Central memory CD8-positive, alpha-beta T cell (primary cell): ENCODE results near the gene ZNF423.

ENCODE experiments used
- ATAC-seq: fragments of 150-1000 bp; cut with Tn5 transposase; replicated peaks from 2 replicates; pipeline ENCODE4 v1.10.0; 2022; ENCODE audit warnings: mild to moderate bottlenecking, moderate FRiP score, moderate number of reproducible peaks; ENCODE audit not compliant: poor library complexity, severe bottlenecking; ENCODE audit errors: extremely low read depth
- DNase-seq, 2 donors: peaks; one replicate each; pipeline ENCODE4 v3.0.0; 2021; ENCODE audit warnings: low spot score in 2 of 2
- H3K27ac Mint-ChIP-seq: one replicate; pipeline ENCODE4 v1.8.0; 2022; ENCODE audit warnings: low read depth, mild to moderate bottlenecking, moderate library complexity, mixed read lengths
- H3K27me3 Mint-ChIP-seq: one replicate; pipeline ENCODE4 v1.8.0; 2022; ENCODE audit warnings: mixed read lengths
- H3K36me3 Mint-ChIP-seq: one replicate; pipeline ENCODE4 v1.8.0; 2022; ENCODE audit warnings: mild to moderate bottlenecking, moderate library complexity, mixed read lengths; ENCODE audit not compliant: insufficient read depth
- H3K4me1 Mint-ChIP-seq: one replicate; pipeline ENCODE4 v1.8.0; 2022; ENCODE audit warnings: mixed read lengths
- H3K4me3 Mint-ChIP-seq: one replicate; pipeline ENCODE4 v1.8.0; 2022; ENCODE audit warnings: mild to moderate bottlenecking, moderate library complexity, mixed read lengths
- H3K9me3 Mint-ChIP-seq: one replicate; pipeline ENCODE4 v1.8.0; 2022; ENCODE audit warnings: mixed read lengths

Gene ZNF423

GRCh38 chr16:49458243-49458642, 397.7 kb downstream of the ZNF423 start:
- DNase-seq (no peak), ATAC-seq (no peak)
- peaks cover 16% of the 10 kb centered on the region for H3K4me1 Mint-ChIP-seq
- no peaks in the 10 kb centered on the region for H3K9me3 Mint-ChIP-seq
- H3K27ac Mint-ChIP-seq: no peak overlapping the region
- H3K27me3 Mint-ChIP-seq: peaks cover 16% of the 10 kb centered on the region
- no peak overlapping the region for H3K4me3 Mint-ChIP-seq
- H3K36me3 Mint-ChIP-seq: peaks cover 2% of the 10 kb centered on the region

- ATAC-seq (no peak), DNase-seq (no peak)
- peaks cover 26% of the 10 kb centered on the region for H3K27me3 Mint-ChIP-seq
- no peak overlapping the region for H3K4me3 Mint-ChIP-seq
- H3K27ac Mint-ChIP-seq: no peak overlapping the region
- no peaks in the 10 kb centered on the region for H3K9me3 Mint-ChIP-seq
- peaks cover 2% of the 10 kb centered on the region for H3K36me3 Mint-ChIP-seq
- H3K4me1 Mint-ChIP-seq: peaks cover 7% of the 10 kb centered on the region
These were observed 398.7 kb downstream of the ZNF423 start for GRCh38 chr16:49457196-49457595.

- DNase-seq (no peak), ATAC-seq (no peak)
- peaks cover 2% of the 10 kb centered on the region for H3K36me3 Mint-ChIP-seq
- H3K9me3 Mint-ChIP-seq: no peaks in the 10 kb centered on the region
- H3K27ac Mint-ChIP-seq: no peak overlapping the region
- H3K27me3 Mint-ChIP-seq: peaks cover 30% of the 10 kb centered on the region
- no peak overlapping the region for H3K4me3 Mint-ChIP-seq
- peaks cover 2% of the 10 kb centered on the region for H3K4me1 Mint-ChIP-seq
These were observed 399.1 kb downstream of the ZNF423 start for GRCh38 chr16:49456763-49457162.

GRCh38 chr16:49455991-49456745, 399.7 kb downstream of the ZNF423 start:
- no peak overlapping the region for H3K4me3 Mint-ChIP-seq
- peaks cover 36% of the 10 kb centered on the region for H3K27me3 Mint-ChIP-seq
- H3K4me1 Mint-ChIP-seq: no peaks in the 10 kb centered on the region
- H3K36me3 Mint-ChIP-seq: peaks cover 2% of the 10 kb centered on the region
- no peak for ATAC-seq
- no peak for DNase-seq
- no peaks in the 10 kb centered on the region for H3K9me3 Mint-ChIP-seq
- H3K27ac Mint-ChIP-seq: no peak overlapping the region

GRCh38 chr16:49455181-49455990, 400.5 kb downstream of the ZNF423 start:
- Mint-ChIP-seq H3K4me3 (no peak overlapping the region), H3K27me3 (peaks cover 41% of the 10 kb centered on the region), H3K4me1 (no peaks in the 10 kb centered on the region), H3K36me3 (no peaks in the 10 kb centered on the region), H3K27ac (no peak overlapping the region), H3K9me3 (no peaks in the 10 kb centered on the region)
- DNase-seq: no peak
- no peak for ATAC-seq

- Mint-ChIP-seq H3K36me3 (no peaks in the 10 kb centered on the region), H3K4me3 (no peak overlapping the region), H3K4me1 (no peaks in the 10 kb centered on the region), H3K9me3 (no peaks in the 10 kb centered on the region), H3K27ac (no peak overlapping the region), H3K27me3 (peaks cover 47% of the 10 kb centered on the region)
- no peak for ATAC-seq
- no peak for DNase-seq
These were observed 401.3 kb downstream of the ZNF423 start for GRCh38 chr16:49454426-49455180.

GRCh38 chr16:49453983-49454382, 401.9 kb downstream of the ZNF423 start:
- Mint-ChIP-seq H3K4me1 (no peaks in the 10 kb centered on the region), H3K36me3 (no peaks in the 10 kb centered on the region), H3K27me3 (peaks cover 47% of the 10 kb centered on the region), H3K27ac (no peak overlapping the region), H3K4me3 (no peak overlapping the region), H3K9me3 (no peaks in the 10 kb centered on the region)
- ATAC-seq (no peak), DNase-seq (no peak)

GRCh38 chr16:49453021-49453420, 402.9 kb downstream of the ZNF423 start:
- no peaks in the 10 kb centered on the region for H3K36me3 Mint-ChIP-seq
- H3K4me1 Mint-ChIP-seq: no peaks in the 10 kb centered on the region
- ATAC-seq (no peak), DNase-seq (no peak)
- no peak overlapping the region for H3K4me3 Mint-ChIP-seq
- no peaks in the 10 kb centered on the region for H3K9me3 Mint-ChIP-seq
- H3K27me3 Mint-ChIP-seq: peaks cover 47% of the 10 kb centered on the region
- no peak overlapping the region for H3K27ac Mint-ChIP-seq

- H3K36me3 Mint-ChIP-seq: no peaks in the 10 kb centered on the region
- H3K4me3 Mint-ChIP-seq: no peak overlapping the region
- H3K9me3 Mint-ChIP-seq: no peaks in the 10 kb centered on the region
- no peak for ATAC-seq
- no peaks in the 10 kb centered on the region for H3K4me1 Mint-ChIP-seq
- DNase-seq: no peak
- no peak overlapping the region for H3K27ac Mint-ChIP-seq
- H3K27me3 Mint-ChIP-seq: peaks cover 47% of the 10 kb centered on the region
These were observed 403.3 kb downstream of the ZNF423 start for GRCh38 chr16:49452578-49452977.

GRCh38 chr16:49452108-49452507, 403.8 kb downstream of the ZNF423 start:
- Mint-ChIP-seq H3K9me3 (no peaks in the 10 kb centered on the region), H3K27me3 (peaks cover 47% of the 10 kb centered on the region), H3K4me3 (no peak overlapping the region), H3K36me3 (no peaks in the 10 kb centered on the region), H3K4me1 (no peaks in the 10 kb centered on the region), H3K27ac (no peak overlapping the region)
- ATAC-seq (no peak), DNase-seq (no peak)

GRCh38 chr16:49446805-49447204, 409.1 kb downstream of the ZNF423 start:
- DNase-seq (no peak), ATAC-seq (no peak)
- Mint-ChIP-seq H3K4me1 (peaks cover 13% of the 10 kb centered on the region), H3K9me3 (no peaks in the 10 kb centered on the region), H3K36me3 (no peaks in the 10 kb centered on the region), H3K27me3 (peaks cover 17% of the 10 kb centered on the region), H3K4me3 (no peak overlapping the region), H3K27ac (no peak overlapping the region)

GRCh38 chr16:49443576-49443975, 412.3 kb downstream of the ZNF423 start:
- Mint-ChIP-seq H3K9me3 (no peaks in the 10 kb centered on the region), H3K4me1 (peaks cover 13% of the 10 kb centered on the region), H3K36me3 (no peaks in the 10 kb centered on the region), H3K27ac (no peak overlapping the region), H3K27me3 (no peaks in the 10 kb centered on the region), H3K4me3 (no peak overlapping the region)
- DNase-seq (no peak), ATAC-seq (no peak)
